22Rv1 (cell line): ENCODE data around the gene IBTK.

Experiments
- ZFX ChIP-seq: fragments of 450-650 bp; IDR thresholded peaks from 2 replicates; pipeline ENCODE4 v1.6.1; 2017; ENCODE audit warnings: antibody characterized with exemption, borderline replicate concordance
- TF ChIP-seq, protein P1 (sequence below): fragments of 450-650 bp; IDR thresholded peaks from 2 replicates; pipeline ENCODE4 v1.5.1; 2017; ENCODE audit warnings: mild to moderate bottlenecking

DNA sequence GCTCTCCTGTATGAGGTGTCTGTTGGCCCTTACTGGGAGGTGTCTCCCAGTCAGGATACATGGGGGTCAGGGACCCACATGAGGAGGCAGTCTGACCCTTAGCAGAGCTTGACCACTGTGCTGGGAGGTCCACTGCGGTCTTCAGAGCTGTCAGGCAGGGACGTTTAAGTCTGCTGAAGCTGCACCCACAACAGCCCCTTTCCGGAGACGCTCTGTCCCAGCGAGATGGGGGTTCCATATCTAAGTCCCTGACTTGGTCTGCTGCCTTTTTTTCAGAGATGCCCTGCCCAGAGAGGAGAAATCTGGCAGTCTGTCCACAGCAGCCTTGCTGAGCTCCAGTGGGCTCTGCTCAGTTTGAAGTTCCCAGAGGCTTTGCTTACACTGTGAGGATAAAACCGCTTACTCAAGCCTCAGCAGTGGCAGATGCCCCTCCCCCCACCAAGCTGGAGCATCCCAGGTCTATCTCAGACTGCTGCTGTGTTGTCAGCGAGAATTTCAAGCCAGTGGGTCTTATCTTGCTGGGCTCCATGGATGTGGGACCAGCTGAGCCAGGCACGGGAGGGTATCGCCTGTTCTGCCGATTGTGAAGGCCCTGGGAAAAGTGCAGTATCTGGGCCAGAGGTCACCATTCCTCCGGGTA, 36.3 kb upstream of the IBTK start:
- TF ChIP-seq, protein P1, sequence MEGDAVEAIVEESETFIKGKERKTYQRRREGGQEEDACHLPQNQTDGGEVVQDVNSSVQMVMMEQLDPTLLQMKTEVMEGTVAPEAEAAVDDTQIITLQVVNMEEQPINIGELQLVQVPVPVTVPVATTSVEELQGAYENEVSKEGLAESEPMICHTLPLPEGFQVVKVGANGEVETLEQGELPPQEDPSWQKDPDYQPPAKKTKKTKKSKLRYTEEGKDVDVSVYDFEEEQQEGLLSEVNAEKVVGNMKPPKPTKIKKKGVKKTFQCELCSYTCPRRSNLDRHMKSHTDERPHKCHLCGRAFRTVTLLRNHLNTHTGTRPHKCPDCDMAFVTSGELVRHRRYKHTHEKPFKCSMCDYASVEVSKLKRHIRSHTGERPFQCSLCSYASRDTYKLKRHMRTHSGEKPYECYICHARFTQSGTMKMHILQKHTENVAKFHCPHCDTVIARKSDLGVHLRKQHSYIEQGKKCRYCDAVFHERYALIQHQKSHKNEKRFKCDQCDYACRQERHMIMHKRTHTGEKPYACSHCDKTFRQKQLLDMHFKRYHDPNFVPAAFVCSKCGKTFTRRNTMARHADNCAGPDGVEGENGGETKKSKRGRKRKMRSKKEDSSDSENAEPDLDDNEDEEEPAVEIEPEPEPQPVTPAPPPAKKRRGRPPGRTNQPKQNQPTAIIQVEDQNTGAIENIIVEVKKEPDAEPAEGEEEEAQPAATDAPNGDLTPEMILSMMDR, result no peak
- TF ChIP-seq ZFX, result no peak
